ENCODE data around the gene COL11A2. TPM values are rescaled to one million over a fixed set of nuclear protein-coding genes. Genes with fewer than 3 reads are reported as not detected.
"Not testable (repeated sequence)": the region's sequence is repeated elsewhere in the genome, so short reads cannot be mapped to it uniquely, and the experiment has no call there.

COL11A2 gene
- total RNA-seq = 1 to 10 TPM; 1.2 to 1.6 TPM
- polyA plus RNA-seq = under 1 TPM; 0.40 to 0.49 TPM

DNA sequence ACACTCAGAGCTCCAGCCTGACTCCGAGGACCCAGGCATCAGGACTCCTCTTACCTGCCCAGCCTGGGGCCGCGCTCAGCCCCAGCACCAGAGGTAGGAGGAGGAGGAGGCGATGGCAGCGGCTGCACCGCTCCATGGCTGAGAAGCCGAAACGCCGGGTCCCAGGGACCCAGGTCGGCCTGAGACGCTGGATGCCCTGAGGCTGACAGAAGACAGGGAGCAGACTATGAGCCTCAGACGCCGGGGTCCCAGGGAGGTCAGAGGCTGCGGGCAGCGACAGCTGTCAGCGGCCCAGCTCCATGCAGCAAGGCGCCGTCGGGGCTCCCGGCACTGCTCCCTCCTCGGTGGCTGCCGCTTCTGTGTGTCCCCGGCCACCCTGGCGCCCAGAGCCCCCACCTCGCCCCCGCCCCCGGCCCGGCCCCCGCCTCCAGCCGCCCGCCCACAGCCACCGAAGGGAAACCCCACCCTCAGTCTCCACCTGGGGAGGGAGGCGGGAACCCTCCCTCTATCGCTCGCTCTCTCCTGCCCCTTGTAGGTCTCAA, at the start of gene COL11A2:
Gene COL11A2, minus strand, starts transcription at position 363 of the 542 bp plus-strand sequence. Its CDS starts 227 bp downstream, at position 136.
- Histone ChIP-seq H3K27ac (ENCODE audit: low read depth, low read length) (no peak within 1 kb of the TSS), H3K4me3 (ENCODE audit: low read length in 2 of 2) (peak within 1 kb of the TSS in 1 of 2 donors; percentile 32), H3K9me3 (ENCODE audit: control insufficient read depth in 1 of 2, low read length in 2 of 2) (no peaks in the 10 kb centered on the region), H3K27me3 (ENCODE audit: insufficient read depth, low read length) (peaks cover 21% of the 10 kb centered on the region), H3K4me1 (ENCODE audit: insufficient read depth, low read length) (peaks cover 19% of the 10 kb centered on the region), H3K36me3 (ENCODE audit: insufficient read depth, low read length) (peaks cover 31% of the 10 kb centered on the region)
- peak in 2 of 5 donors; percentile 22 to 51 for DNase-seq
- ChIA-PET POLR2A (ENCODE audit: partially characterized antibody) (interaction anchor here (0.9 to 2.2 kb wide), 6 partner anchors 8 to 220 kb away, joined by 3 to 9 read pairs (median 4); partner anchors contain the start of genes RPS18 and VPS52), CTCF (ENCODE audit: partially characterized antibody) (interaction anchor here (1.3 kb wide), 1 partner anchor 31 kb away, joined by 5 read pairs; no protein-coding TSS in a partner anchor)
- peak within 1 kb of the TSS; percentile 73 to 88 (median 84) for H3K4me3 Mint-ChIP-seq
- H3K4me1 Mint-ChIP-seq = peaks cover 5 to 21% (median 10%) of the 10 kb centered on the region in 4 donors
- peak within 1 kb of the TSS in 5 of 7 donors; percentile 29 to 90 (median 72) for H3K27ac Mint-ChIP-seq
- H3K9me3 Mint-ChIP-seq = no peaks in the 10 kb centered on the region
- peaks cover 20 to 24% of the 10 kb centered on the region in 2 donors for H3K27me3 Mint-ChIP-seq
- H3K36me3 Mint-ChIP-seq = peaks cover 33 to 37% of the 10 kb centered on the region in 2 donors
- intact Hi-C loops (cut with micrococcal nuclease) = no loop called here

- Histone ChIP-seq H3K27me3 (ENCODE audit: insufficient read depth, low read length) (no peaks in the 10 kb centered on the region), H3K9me3 (ENCODE audit: control insufficient read depth in 1 of 2, low read length in 2 of 2) (no peaks in the 10 kb centered on the region), H3K4me3 (ENCODE audit: low read length in 2 of 2) (no peak overlapping the region), H3K27ac (ENCODE audit: low read depth, low read length) (no peak overlapping the region), H3K36me3 (ENCODE audit: insufficient read depth, low read length) (no peaks in the 10 kb centered on the region), H3K4me1 (ENCODE audit: insufficient read depth, low read length) (peaks cover 4% of the 10 kb centered on the region)
- POLR2A ChIA-PET (ENCODE audit: partially characterized antibody) = interaction anchor here (0.9 to 1.9 kb wide), 2 partner anchors 33 to 36 kb away, joined by 4 to 8 read pairs; partner anchors contain the start of genes B3GALT4 and RING1
- peaks cover 3 to 7% (median 5%) of the 10 kb centered on the region in 4 donors for H3K4me1 Mint-ChIP-seq
- H3K4me3 Mint-ChIP-seq = peak overlapping the region in 2 of 8 donors; percentile 4 to 40
- intact Hi-C loops (cut with micrococcal nuclease) = no loop called here
- H3K27ac Mint-ChIP-seq = peak overlapping the region in 2 of 7 donors; percentile 8 to 19
- H3K9me3 Mint-ChIP-seq = no peaks in the 10 kb centered on the region
- peaks cover 5 to 12% of the 10 kb centered on the region in 2 donors for H3K27me3 Mint-ChIP-seq
- CTCF ChIA-PET (ENCODE audit: partially characterized antibody) = no interaction called here
- no peak for DNase-seq
- no peaks in the 10 kb centered on the region for H3K36me3 Mint-ChIP-seq
Observed at GRCh38 chr6:33241968-33242367, 49.7 kb upstream of the COL11A2 start.

- no peaks in the 10 kb centered on the region for H3K36me3 ChIP-seq (ENCODE audit: insufficient read depth, low read length)
- Mint-ChIP-seq H3K36me3 (no peaks in the 10 kb centered on the region), H3K27ac (no peak overlapping the region), H3K9me3 (no peaks in the 10 kb centered on the region), H3K4me1 (peaks cover 3 to 7% (median 5%) of the 10 kb centered on the region in 4 donors), H3K27me3 (peaks cover 9 to 23% of the 10 kb centered on the region in 2 donors), H3K4me3 (no peak overlapping the region)
- no peak for DNase-seq
- intact Hi-C loops (cut with micrococcal nuclease) = no loop called here
- ChIA-PET CTCF (ENCODE audit: partially characterized antibody) (interaction anchor here (0.9 kb wide), 1 partner anchor 11 kb away, joined by 4 read pairs; no protein-coding TSS in a partner anchor), POLR2A (ENCODE audit: partially characterized antibody) (no interaction called here)
- no peaks in the 10 kb centered on the region for H3K27me3 ChIP-seq (ENCODE audit: insufficient read depth, low read length)
- H3K27ac ChIP-seq (ENCODE audit: low read depth, low read length) = no peak overlapping the region
- no peak overlapping the region for H3K4me3 ChIP-seq (ENCODE audit: low read length in 2 of 2)
- H3K4me1 ChIP-seq (ENCODE audit: insufficient read depth, low read length) = peaks cover 4% of the 10 kb centered on the region
- no peaks in the 10 kb centered on the region for H3K9me3 ChIP-seq (ENCODE audit: control insufficient read depth in 1 of 2, low read length in 2 of 2)
Observed at GRCh38 chr6:33237741-33238140, 45.5 kb upstream of the COL11A2 start.

DNA sequence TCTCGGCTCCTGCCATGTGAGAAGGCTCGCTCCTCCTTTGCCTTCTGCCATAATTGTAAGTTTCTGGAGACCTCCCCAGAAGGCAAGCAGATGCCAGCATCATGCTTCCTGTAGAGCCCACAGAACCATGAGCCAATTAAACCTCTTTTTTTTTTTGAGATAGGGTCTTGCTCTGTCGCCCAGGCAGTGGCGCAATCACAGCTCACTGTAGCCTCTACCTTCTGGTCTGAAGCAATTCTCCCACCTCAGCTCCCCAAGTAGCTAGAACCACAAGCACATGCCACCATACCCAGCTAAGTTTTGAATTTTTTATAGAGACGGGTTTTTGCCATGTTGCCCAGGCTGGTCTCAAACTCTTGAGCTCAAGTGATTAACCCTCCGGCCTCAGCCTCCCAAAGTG, 44.6 kb upstream of the COL11A2 start:
- intact Hi-C loops (cut with micrococcal nuclease) = no loop called here
- no peaks in the 10 kb centered on the region for H3K27me3 ChIP-seq (ENCODE audit: insufficient read depth, low read length)
- no peaks in the 10 kb centered on the region for H3K36me3 ChIP-seq (ENCODE audit: insufficient read depth, low read length)
- H3K4me1 ChIP-seq (ENCODE audit: insufficient read depth, low read length) = peaks cover 3% of the 10 kb centered on the region
- no peak for DNase-seq
- Mint-ChIP-seq H3K4me1 (peaks cover 1 to 3% (median 2%) of the 10 kb centered on the region in 4 donors), H3K9me3 (no peaks in the 10 kb centered on the region), H3K36me3 (no peaks in the 10 kb centered on the region), H3K27ac (no peak overlapping the region), H3K4me3 (no peak overlapping the region), H3K27me3 (peaks cover 12 to 21% of the 10 kb centered on the region in 2 donors)
- no peaks in the 10 kb centered on the region for H3K9me3 ChIP-seq (ENCODE audit: control insufficient read depth in 1 of 2, low read length in 2 of 2)
- ChIA-PET CTCF (ENCODE audit: partially characterized antibody) (no interaction called here), POLR2A (ENCODE audit: partially characterized antibody) (interaction anchor here (1.0 kb wide), 1 partner anchor 28 kb away, joined by 3 read pairs; no protein-coding TSS in a partner anchor)
- H3K4me3 ChIP-seq (ENCODE audit: low read length in 2 of 2) = no peak overlapping the region
- H3K27ac ChIP-seq (ENCODE audit: low read depth, low read length) = no peak overlapping the region

GRCh38 chr6:33236328-33236727, 44.1 kb upstream of the COL11A2 start:
- intact Hi-C loops (cut with micrococcal nuclease) = no loop called here
- no peaks in the 10 kb centered on the region for H3K4me1 Mint-ChIP-seq

DNA sequence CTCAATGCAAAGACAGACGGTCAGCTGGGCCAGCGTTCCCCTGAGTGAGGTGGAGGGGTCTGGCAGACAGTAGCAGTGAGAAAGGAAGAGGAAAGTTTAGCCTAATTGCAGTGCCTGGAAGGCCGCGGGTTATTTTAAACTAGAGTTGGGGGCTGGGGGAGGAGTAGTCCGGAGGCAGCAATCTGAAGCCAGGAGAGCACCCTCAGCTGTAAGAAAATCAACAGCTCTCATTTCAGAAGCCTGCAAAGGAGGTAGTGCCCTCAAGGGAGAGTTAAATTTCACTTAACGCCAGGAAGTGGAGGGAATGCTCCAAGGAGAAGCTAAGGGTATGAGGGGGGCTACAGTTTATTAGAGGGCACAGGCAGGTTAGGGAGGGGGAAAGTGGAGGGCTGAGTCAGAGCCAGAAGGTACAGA, 43.0 kb upstream of the COL11A2 start:
- peaks cover 16 to 27% of the 10 kb centered on the region in 2 donors for H3K27me3 Mint-ChIP-seq
- CTCF ChIA-PET (ENCODE audit: partially characterized antibody) = interaction anchor here (1.0 to 1.2 kb wide), 2 partner anchors 13 to 109 kb away, joined by 3 read pairs; no protein-coding TSS in a partner anchor
- H3K27ac Mint-ChIP-seq = no peak overlapping the region
- H3K4me1 Mint-ChIP-seq = no peaks in the 10 kb centered on the region
- Histone ChIP-seq H3K4me3 (ENCODE audit: low read length in 2 of 2) (no peak overlapping the region), H3K27ac (ENCODE audit: low read depth, low read length) (no peak overlapping the region), H3K27me3 (ENCODE audit: insufficient read depth, low read length) (no peaks in the 10 kb centered on the region), H3K4me1 (ENCODE audit: insufficient read depth, low read length) (no peaks in the 10 kb centered on the region), H3K9me3 (ENCODE audit: control insufficient read depth in 1 of 2, low read length in 2 of 2) (no peaks in the 10 kb centered on the region), H3K36me3 (ENCODE audit: insufficient read depth, low read length) (no peaks in the 10 kb centered on the region)
- POLR2A ChIA-PET (ENCODE audit: partially characterized antibody) = no interaction called here
- intact Hi-C loops (cut with micrococcal nuclease) = no loop called here
- no peaks in the 10 kb centered on the region for H3K36me3 Mint-ChIP-seq
- no peak overlapping the region for H3K4me3 Mint-ChIP-seq
- no peaks in the 10 kb centered on the region for H3K9me3 Mint-ChIP-seq
- DNase-seq = no peak

More at GRCh38 chr6:33236328-33236727, 44.1 kb upstream of the COL11A2 start:
- Histone ChIP-seq H3K4me1 (ENCODE audit: insufficient read depth, low read length) (no peaks in the 10 kb centered on the region), H3K9me3 (ENCODE audit: control insufficient read depth in 1 of 2, low read length in 2 of 2) (no peaks in the 10 kb centered on the region), H3K4me3 (ENCODE audit: low read length in 2 of 2) (no peak overlapping the region), H3K27me3 (ENCODE audit: insufficient read depth, low read length) (no peaks in the 10 kb centered on the region), H3K36me3 (ENCODE audit: insufficient read depth, low read length) (no peaks in the 10 kb centered on the region), H3K27ac (ENCODE audit: low read depth, low read length) (no peak overlapping the region)
- Mint-ChIP-seq H3K4me3 (no peak overlapping the region), H3K27ac (no peak overlapping the region), H3K36me3 (no peaks in the 10 kb centered on the region), H3K27me3 (peaks cover 14 to 24% of the 10 kb centered on the region in 2 donors), H3K9me3 (no peaks in the 10 kb centered on the region)
- POLR2A ChIA-PET (ENCODE audit: partially characterized antibody) = interaction anchor here (1.0 kb wide), 1 partner anchor 27 kb away, joined by 3 read pairs; no protein-coding TSS in a partner anchor
- CTCF ChIA-PET (ENCODE audit: partially characterized antibody) = interaction anchor here (1.2 kb wide), 1 partner anchor 12 kb away, joined by 3 read pairs; no protein-coding TSS in a partner anchor
- no peak for DNase-seq

DNA sequence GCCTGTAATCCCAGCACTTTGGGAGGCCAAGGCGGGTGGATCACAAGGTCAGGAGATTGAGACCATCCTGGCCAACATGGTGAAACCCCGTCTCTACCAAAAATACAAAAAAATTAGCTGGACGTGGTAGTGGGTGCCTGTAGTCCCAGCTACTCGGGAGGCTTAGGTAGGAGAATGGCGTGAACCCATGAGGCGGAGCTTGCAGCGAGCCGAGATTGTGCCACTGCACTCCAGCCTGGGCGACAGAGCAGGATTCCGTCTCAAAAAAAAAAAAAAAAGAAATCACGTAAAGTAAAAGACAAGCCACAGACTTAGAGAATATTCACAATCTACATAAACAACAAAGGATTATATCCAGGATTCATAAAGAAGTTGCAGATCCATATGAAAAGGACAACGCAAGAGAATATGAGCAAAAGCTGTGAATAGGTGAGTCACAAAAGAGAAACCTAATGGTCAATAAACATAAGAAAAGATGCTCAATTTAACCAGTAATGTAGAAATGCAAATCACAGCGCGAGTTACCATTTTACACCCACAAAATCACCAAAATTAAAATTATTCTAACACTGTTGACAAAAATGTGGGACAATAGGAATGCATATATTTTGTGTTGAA, 34.3 kb upstream of the COL11A2 start:
- ChIA-PET CTCF (ENCODE audit: partially characterized antibody) (interaction anchor here (0.7 to 1.2 kb wide), 4 partner anchors 12 to 29 kb away, joined by 3 to 4 read pairs (median 3); no protein-coding TSS in a partner anchor), POLR2A (ENCODE audit: partially characterized antibody) (interaction anchor here (1.3 to 1.4 kb wide), 2 partner anchors 18 to 22 kb away, joined by 3 to 4 read pairs; partner anchors contain the start of gene RING1)
- H3K27me3 ChIP-seq (ENCODE audit: insufficient read depth, low read length); H3K36me3 ChIP-seq (ENCODE audit: insufficient read depth, low read length); intact Hi-C loops (cut with micrococcal nuclease); H3K4me1 Mint-ChIP-seq; H3K36me3 Mint-ChIP-seq; H3K4me1 ChIP-seq (ENCODE audit: insufficient read depth, low read length); H3K4me3 ChIP-seq (ENCODE audit: low read length in 2 of 2); H3K27ac Mint-ChIP-seq; DNase-seq; H3K9me3 Mint-ChIP-seq; H3K27ac ChIP-seq (ENCODE audit: low read depth, low read length); H3K4me3 Mint-ChIP-seq; H3K9me3 ChIP-seq (ENCODE audit: control insufficient read depth in 1 of 2, low read length in 2 of 2): not testable (repeated sequence)
- peaks cover 21 to 28% of the 10 kb centered on the region in 2 donors for H3K27me3 Mint-ChIP-seq
